ENCODE results near the gene FOXP4.

FOXP4 gene

GRCh38 chr6:41587131-41587879 is 41.1 kb downstream of the FOXP4 start:
- DNase-seq, result no peak

- no peak for DNase-seq
Measured at GRCh38 chr6:41588111-41588510, 41.9 kb downstream of the FOXP4 start.

- DNase-seq, result no peak
Measured at GRCh38 chr6:41589223-41589622, 43.0 kb downstream of the FOXP4 start.

GRCh38 chr6:41589636-41590622 is 43.7 kb downstream of the FOXP4 start:
- no peak for DNase-seq

- no peak for DNase-seq
Measured at GRCh38 chr6:41591122-41591521, 44.9 kb downstream of the FOXP4 start.

GRCh38 chr6:41591859-41592502 is 45.8 kb downstream of the FOXP4 start:
- DNase-seq, result no peak

- DNase-seq, result no peak
Measured at GRCh38 chr6:41593406-41593805, 47.2 kb downstream of the FOXP4 start.

- DNase-seq, result no peak
Measured at GRCh38 chr6:41593839-41594238, 47.7 kb downstream of the FOXP4 start.

- DNase-seq, result no peak
Measured at GRCh38 chr6:41594326-41594725, 48.1 kb downstream of the FOXP4 start.

GRCh38 chr6:41594766-41595165 is 48.6 kb downstream of the FOXP4 start:
- no peak for DNase-seq

- DNase-seq, result no peak
Measured at GRCh38 chr6:41595166-41595565, 49.0 kb downstream of the FOXP4 start.

- DNase-seq, result no peak
Measured at GRCh38 chr6:41596096-41596685, 50.0 kb downstream of the FOXP4 start.

- no peak for DNase-seq
Measured at GRCh38 chr6:41596807-41597206, 50.6 kb downstream of the FOXP4 start.

- no peak for DNase-seq
Measured at GRCh38 chr6:41597246-41598000, 51.2 kb downstream of the FOXP4 start.

- DNase-seq, result no peak
Measured at GRCh38 chr6:41598670-41599014, 52.5 kb downstream of the FOXP4 start.

GRCh38 chr6:41599015-41599851 is 53.1 kb downstream of the FOXP4 start:
- DNase-seq, result no peak

- DNase-seq, result no peak
Measured at GRCh38 chr6:41599852-41600445, 53.8 kb downstream of the FOXP4 start.

- DNase-seq, result no peak
Measured at GRCh38 chr6:41600499-41601247, 54.5 kb downstream of the FOXP4 start.

- no peak for DNase-seq
Measured at GRCh38 chr6:41601248-41601549, 55.0 kb downstream of the FOXP4 start.

- no peak for DNase-seq
Measured at GRCh38 chr6:41602422-41602743, 56.2 kb downstream of the FOXP4 start.
